Measurements from ENCODE around the gene CHPF2. TPM values are rescaled to one million over a fixed set of nuclear protein-coding genes. Genes with fewer than 3 reads are reported as not detected.

Gene CHPF2
- total RNA-seq, 1 experiment from 2014 or later, result 19.5 TPM

- TF ChIP-seq YY1 (IDR thresholded peaks at IDR 0.05; ENCODE audit: extremely low read depth, insufficient replicate concordance, low read depth, low read length), result no peak
- no peak for TF ChIP-seq TCF7L2 (IDR thresholded peaks at IDR 0.05; ENCODE audit: borderline replicate concordance, extremely low read depth, insufficient read depth, insufficient read length)
These were observed 10.7 kb downstream of the CHPF2 start (continued) for GRCh38 chr7:151243045-151243349.

- Histone ChIP-seq H2AFZ (ENCODE audit: low read depth, low read length, poor library complexity, severe bottlenecking) (no peak overlapping the region), H3K79me2 (ENCODE audit: insufficient read depth, low read length) (no peaks in the 10 kb centered on the region), H4K20me1 (ENCODE audit: insufficient read depth) (no peaks in the 10 kb centered on the region), H3K36me3 (ENCODE audit: control insufficient read depth in 1 of 2, insufficient read depth in 2 of 2, low read length in 2 of 2) (peaks cover 9 to 16% of the 10 kb centered on the region in 2 experiments; a peak in 3 of 4 replicates), H3K4me2 (ENCODE audit: low read length) (no peak overlapping the region), H3K27me3 (ENCODE audit: insufficient read depth, low read length) (no peaks in the 10 kb centered on the region), H3K9me2 (ENCODE audit: insufficient read depth) (no peaks in the 10 kb centered on the region), H3K27ac (ENCODE audit: low read depth, low read length) (no peak overlapping the region), H3K9ac (ENCODE audit: low read length) (no peak overlapping the region), H3K9me3 (ENCODE audit: control insufficient read depth in 1 of 2, insufficient read depth in 1 of 2, low read depth in 1 of 2, low read length in 2 of 2) (no peaks in the 10 kb centered on the region), H3K4me3 (replicated peaks in 1 of 2; ENCODE audit: low read depth in 1 of 2, low read length in 2 of 2) (no peak overlapping the region), H3K4me1 (ENCODE audit: control insufficient read depth in 1 of 2, insufficient read depth in 2 of 2, low read length in 2 of 2) (peaks cover 17 to 42% of the 10 kb centered on the region in 2 experiments)
- no peak for ATAC-seq
- RAD21 ChIA-PET (ENCODE audit: low non-redundant PET in 1 of 2, low total read pairs in 2 of 2, uncharacterized antibody in 2 of 2, unreplicated experiment in 2 of 2), result interaction anchor here in 1 of 2 experiments (0.6 kb wide), 1 partner anchor 107 kb away, joined by 4 read pairs; no protein-coding TSS in a partner anchor
- no TSS peak for BruUV-seq (replicated peaks)
- POLR2A ChIA-PET, result interaction anchor here (1.0 kb wide), 1 partner anchor 16 kb away, joined by 5 read pairs; the partner anchor contains the start of gene ABCF2
- DNase-seq (ENCODE audit: low read depth, low spot score), result no peak
- CTCF ChIA-PET, result interaction anchor here (0.6 to 1.7 kb wide), 11 partner anchors 8 to 367 kb away, joined by 3 to 12 read pairs (median 5); partner anchors contain the start of genes ABCF2 and CHPF2
- TF ChIP-seq, protein P1, sequence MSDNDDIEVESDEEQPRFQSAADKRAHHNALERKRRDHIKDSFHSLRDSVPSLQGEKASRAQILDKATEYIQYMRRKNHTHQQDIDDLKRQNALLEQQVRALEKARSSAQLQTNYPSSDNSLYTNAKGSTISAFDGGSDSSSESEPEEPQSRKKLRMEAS (IDR thresholded peaks at IDR 0.05), result no peak
- no peak for TF ChIP-seq ELF1 (IDR thresholded peaks at IDR 0.05; ENCODE audit: borderline replicate concordance, low read depth)
- TF ChIP-seq POLR2A (IDR thresholded peaks at IDR 0.05; ENCODE audit: borderline replicate concordance, extremely low read depth, insufficient read depth, insufficient read length), result no peak
- no peak for TF ChIP-seq POLR2AphosphoS5 (IDR thresholded peaks at IDR 0.05; ENCODE audit: low read depth, low read length)
- no peak for TF ChIP-seq SRF (IDR thresholded peaks at IDR 0.05; ENCODE audit: low read depth)
- no peak for TF ChIP-seq EZH2 (IDR thresholded peaks at IDR 0.05)
- no peak for TF ChIP-seq EGR1 (IDR thresholded peaks at IDR 0.05; ENCODE audit: low read depth)
- TF ChIP-seq ATF3 (IDR thresholded peaks at IDR 0.05), result no peak
- TF ChIP-seq EZH2phosphoT487 (IDR thresholded peaks at IDR 0.05; ENCODE audit: borderline replicate concordance), result no peak
- intact Hi-C loops (cut with micrococcal nuclease), result loop anchor here (1.0 to 10.0 kb wide), 2 partner anchors 60 to 119 kb away; no protein-coding TSS in a partner anchor
These were observed 11.3 kb downstream of the CHPF2 start for GRCh38 chr7:151243408-151244195.

Data from HCT116 (cell line).